Endothelial cell of umbilical vein (primary cell): ENCODE results near the gene SSH2. TPM values are rescaled to one million over a fixed set of nuclear protein-coding genes. Genes with fewer than 3 reads are reported as not detected.

ENCODE experiments used
- BruUV-seq: library from RNA; stranded (reverse); fragments of 400-500 nt; replicated peaks from 2 replicates; lab custom pipeline; 2021; lab: Mats Ljungman, UMichigan
- CTCF ChIA-PET: fragments of 300-600, 350-600 bp; sonication (Branson Sonifier 250); formaldehyde crosslinking; loops from one replicate; lab custom pipeline; 2021; ENCODE audit warnings: antibody characterized with exemption, inconsistent platforms; lab: Charles Lee
- POLR2A ChIA-PET: fragments of 300-600, 350-600 bp; sonication (Branson Sonifier 250); formaldehyde crosslinking; loops from one replicate; lab custom pipeline; 2021; ENCODE audit warnings: antibody characterized with exemption, inconsistent platforms; lab: Charles Lee
- DNase-seq: peaks from one replicate; pipeline ENCODE4 v3.0.0-alpha.2; 2011; ENCODE audit warnings: low read depth, low spot score
- FAIRE-seq: peaks from 2 replicates; lab custom pipeline; 2011; peaks lifted over from hg19 to GRCh38; lab: Jason Lieb, UNC
- H2AFZ ChIP-seq: 2 replicates; pipeline ENCODE4 v1.6.0; 2012; ENCODE audit warnings: low read depth, low read length, control low read depth, inconsistent platforms
- H3K27ac ChIP-seq: 2 replicates; pipeline ENCODE4 v1.5.1; 2011; ENCODE audit warnings: low read depth, mild to moderate bottlenecking, control low read depth, low read length, moderate library complexity; ENCODE audit not compliant: insufficient read depth
- H3K27me3 ChIP-seq, 2 experiments: 2 replicates each; pipeline versions ENCODE4 v1.6.0 to v1.6.1; 2011; ENCODE audit warnings: low read length in 2 of 2, mixed read lengths in 1 of 2; ENCODE audit not compliant: control insufficient read depth in 2 of 2, insufficient read depth in 2 of 2
- H3K36me3 ChIP-seq, 2 experiments: 2 replicates in 1 of 2; 3 replicates in 1 of 2; pipeline ENCODE4 v1.5.1; 2011; ENCODE audit warnings: low read length in 2 of 2, mild to moderate bottlenecking in 1 of 2, moderate library complexity in 1 of 2; ENCODE audit not compliant: control insufficient read depth in 2 of 2, insufficient read depth in 2 of 2; ENCODE audit errors: extremely low read depth in 1 of 2
- H3K4me1 ChIP-seq: 3 replicates; pipeline ENCODE4 v1.5.1; 2011; ENCODE audit warnings: mild to moderate bottlenecking, low read length; ENCODE audit not compliant: control insufficient read depth, insufficient read depth; ENCODE audit errors: extremely low read depth
- H3K4me2 ChIP-seq: 2 replicates; pipeline ENCODE4 v1.6.1; 2011; ENCODE audit warnings: low read length, control low read depth, mixed read lengths; ENCODE audit not compliant: insufficient read depth
- H3K4me3 ChIP-seq, 3 experiments: fragments of 200-600 bp in 1 of 3; sonication (generic), shearing (Covaris generic) in 1 of 3; replicated peaks in 1 of 3; 2 replicates each; pipeline ENCODE4 v1.5.1; 2011 to 2016; ENCODE audit warnings: control low read depth in 3 of 3, low read length in 3 of 3, mild to moderate bottlenecking in 2 of 3, inconsistent platforms in 1 of 3, low read depth in 1 of 3, moderate library complexity in 1 of 3; ENCODE audit not compliant: insufficient read depth in 1 of 3
- H3K79me2 ChIP-seq: 2 replicates; pipeline ENCODE4 v1.6.0; 2012; ENCODE audit warnings: low read length, inconsistent platforms; ENCODE audit not compliant: control insufficient read depth, insufficient read depth
- H3K9ac ChIP-seq: replicated peaks from 2 replicates; pipeline ENCODE3; 2011; ENCODE audit warnings: low read length, control low read depth; ENCODE audit not compliant: insufficient read depth; ENCODE audit errors: extremely low read depth
- H3K9me1 ChIP-seq: replicated peaks from 3 replicates; pipeline ENCODE4 v1.6.0; 2011; ENCODE audit warnings: mild to moderate bottlenecking, low read length; ENCODE audit not compliant: control insufficient read depth, insufficient read depth; ENCODE audit errors: extremely low read depth
- H3K9me3 ChIP-seq: replicated peaks from 2 replicates; pipeline ENCODE4 v1.5.1; 2012; ENCODE audit warnings: low read length, inconsistent platforms; ENCODE audit not compliant: control insufficient read depth, insufficient read depth
- H4K20me1 ChIP-seq: replicated peaks from 2 replicates; pipeline ENCODE3; 2011; ENCODE audit warnings: mild to moderate bottlenecking, low read length; ENCODE audit not compliant: control insufficient read depth, insufficient read depth; ENCODE audit errors: extremely low read depth
- FOS ChIP-seq: IDR thresholded peaks from 2 replicates; pipeline ENCODE4 v1.6.1; 2011; ENCODE audit warnings: mild to moderate bottlenecking, low read length, moderate library complexity, borderline replicate concordance; ENCODE audit not compliant: insufficient read depth
- GATA2 ChIP-seq: IDR thresholded peaks from 2 replicates; pipeline ENCODE4 v1.7.0; 2011; ENCODE audit warnings: low read depth, mild to moderate bottlenecking, moderate library complexity, mixed read lengths, low read length; ENCODE audit not compliant: insufficient read length, insufficient read depth
- dilution Hi-C: fragments of 300-500 bp; cut with MboI; formaldehyde crosslinking; loops from one replicate; pipeline ENCODE4 v1.15.0; 2019; ENCODE audit warnings: low sequenced_read_pairs; ENCODE audit not compliant: extremely low pct_ligation_motif_present
- intact Hi-C: fragments of 100-400 bp; cut with micrococcal nuclease; formaldehyde crosslinking; loops from one replicate; pipeline ENCODE4 v1.10.0; 2022
- polyA plus RNA-seq, 4 experiments: library from polyadenylated mRNA; depleted of rRNA in 3 of 4; stranded (reverse) in 3 of 4; unstranded in 1 of 4; fragments of >200 nt; gene quantifications; 2 replicates each; pipeline versions ENCODE4 v1.2.1 to v1.2.3, GENCODE V29; 2011 to 2012; ENCODE audit warnings: missing spikeins in 1 of 4
- total RNA-seq: library from RNA; stranded (reverse); gene quantifications from 2 replicates; pipeline ENCODE4 v1.2.3, GENCODE V29; 2021
- TF ChIP-seq, protein P1 (sequence below), 2 donors: IDR thresholded peaks; 1 replicate in 1 of 2; 2 replicates in 1 of 2; pipeline ENCODE4 v1.5.1; 2011; ENCODE audit warnings: low read length in 2 of 2, mild to moderate bottlenecking in 2 of 2, moderate library complexity in 2 of 2, control low read depth in 1 of 2, inconsistent platforms in 1 of 2, low read depth in 1 of 2; ENCODE audit not compliant: insufficient read depth in 1 of 2; ENCODE audit errors: extremely low read depth in 1 of 2

Gene SSH2
- total and polyA plus RNA-seq, 2 donors (not counting 3 experiments of a cell fraction or from before 2014, with no cell fraction given) = 24.6 to 60.9 TPM

- no peak for TF ChIP-seq GATA2
- TF ChIP-seq, protein P1, sequence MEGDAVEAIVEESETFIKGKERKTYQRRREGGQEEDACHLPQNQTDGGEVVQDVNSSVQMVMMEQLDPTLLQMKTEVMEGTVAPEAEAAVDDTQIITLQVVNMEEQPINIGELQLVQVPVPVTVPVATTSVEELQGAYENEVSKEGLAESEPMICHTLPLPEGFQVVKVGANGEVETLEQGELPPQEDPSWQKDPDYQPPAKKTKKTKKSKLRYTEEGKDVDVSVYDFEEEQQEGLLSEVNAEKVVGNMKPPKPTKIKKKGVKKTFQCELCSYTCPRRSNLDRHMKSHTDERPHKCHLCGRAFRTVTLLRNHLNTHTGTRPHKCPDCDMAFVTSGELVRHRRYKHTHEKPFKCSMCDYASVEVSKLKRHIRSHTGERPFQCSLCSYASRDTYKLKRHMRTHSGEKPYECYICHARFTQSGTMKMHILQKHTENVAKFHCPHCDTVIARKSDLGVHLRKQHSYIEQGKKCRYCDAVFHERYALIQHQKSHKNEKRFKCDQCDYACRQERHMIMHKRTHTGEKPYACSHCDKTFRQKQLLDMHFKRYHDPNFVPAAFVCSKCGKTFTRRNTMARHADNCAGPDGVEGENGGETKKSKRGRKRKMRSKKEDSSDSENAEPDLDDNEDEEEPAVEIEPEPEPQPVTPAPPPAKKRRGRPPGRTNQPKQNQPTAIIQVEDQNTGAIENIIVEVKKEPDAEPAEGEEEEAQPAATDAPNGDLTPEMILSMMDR (IDR thresholded peaks at IDR 0.05; ENCODE audit: extremely low read depth in 1 of 2, insufficient read depth in 1 of 2, low read depth in 1 of 2, low read length in 2 of 2) = no peak
- Histone ChIP-seq H3K79me2 (peaks cover 25% of the 10 kb centered on the region), H2AFZ (no peak overlapping the region), H3K4me3 (no peak overlapping the region), H3K27ac (no peak overlapping the region), H3K9ac (no peak overlapping the region), H3K4me2 (no peak overlapping the region), H3K9me3 (no peaks in the 10 kb centered on the region), H3K9me1 (no peaks in the 10 kb centered on the region), H4K20me1 (peaks cover 4% of the 10 kb centered on the region), H3K36me3 (no peaks in the 10 kb centered on the region), H3K27me3 (no peaks in the 10 kb centered on the region), H3K4me1 (peaks cover 7% of the 10 kb centered on the region)
- dilution Hi-C loops = no loop called here
- no TSS peak for BruUV-seq
- POLR2A ChIA-PET = interaction anchor here (0.7 kb wide), 2 partner anchors 22 to 60 kb away, joined by 3 to 6 read pairs; no protein-coding TSS in a partner anchor
- intact Hi-C loops = no loop called here
- no peak for FAIRE-seq
- DNase-seq = no peak
- CTCF ChIA-PET = interaction anchor here (1.0 kb wide), 2 partner anchors 15 to 22 kb away, joined by 3 read pairs; partner anchors contain the start of gene SSH2
Observed at GRCh38 chr17:29914819-29915537, 15.1 kb downstream of the SSH2 start.

DNA sequence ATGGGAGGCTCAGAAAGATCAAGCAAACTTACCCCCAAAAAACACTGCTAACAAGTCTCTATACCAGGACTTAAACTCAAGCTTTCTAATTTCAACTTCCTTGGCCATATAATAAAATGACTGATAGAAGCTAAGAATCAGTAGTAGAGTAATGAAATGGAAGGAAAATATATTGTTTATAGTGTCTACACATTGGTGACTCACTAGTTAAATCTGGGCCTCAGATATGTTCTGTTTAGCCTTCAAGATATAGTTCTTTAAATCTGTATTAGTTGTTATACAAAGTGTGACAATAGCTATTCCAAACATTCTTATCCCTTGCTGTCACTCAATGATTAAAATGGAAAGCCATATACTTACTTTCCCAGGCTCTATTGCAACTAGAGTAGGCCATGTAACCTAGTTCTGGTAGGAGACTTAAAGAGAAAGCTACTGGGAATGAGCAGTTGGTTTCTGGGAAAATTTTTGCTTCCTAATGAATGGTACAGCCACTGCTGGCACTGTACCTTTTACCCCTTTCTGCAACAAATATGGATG, 18.3 kb downstream of the SSH2 start:
- DNase-seq = no peak
- ChIA-PET POLR2A (no interaction called here), CTCF (interaction anchor here (0.8 to 1.9 kb wide), 6 partner anchors 9 to 298 kb away, joined by 3 to 9 read pairs (median 4); no protein-coding TSS in a partner anchor)
- H3K27me3 ChIP-seq = no peaks in the 10 kb centered on the region
- H2AFZ ChIP-seq = no peak overlapping the region
- no peak overlapping the region for H3K27ac ChIP-seq
- no peak overlapping the region for H3K4me2 ChIP-seq
- no TSS peak for BruUV-seq
- no peak overlapping the region for H3K9ac ChIP-seq
- peaks cover 26% of the 10 kb centered on the region for H3K79me2 ChIP-seq
- no peaks in the 10 kb centered on the region for H3K4me1 ChIP-seq
- H3K36me3 ChIP-seq = no peaks in the 10 kb centered on the region
- no peaks in the 10 kb centered on the region for H3K9me3 ChIP-seq
- TF ChIP-seq FOS = peak; percentile 6
- no peak for TF ChIP-seq GATA2
- intact Hi-C loops (no loop called here), dilution Hi-C loops (no loop called here)
- H4K20me1 ChIP-seq = peaks cover 4% of the 10 kb centered on the region
- no peaks in the 10 kb centered on the region for H3K9me1 ChIP-seq
- H3K4me3 ChIP-seq = no peak overlapping the region
- FAIRE-seq = no peak
